Hematopoietic multipotent progenitor cell (in vitro differentiated cells): ENCODE data around the gene PALM. TPM values are rescaled to one million over a fixed set of nuclear protein-coding genes. Genes with fewer than 3 reads are reported as not detected.

Experiments used
- DNase-seq, 3 donors: peaks; one replicate each; pipeline ENCODE4 v3.0.0-alpha.2; 2011 to 2015; ENCODE audit warnings: low read depth in 2 of 3, low spot score in 2 of 3
- total RNA-seq: library from RNA; depleted of rRNA; stranded (reverse); fragments of >200 nt; gene quantifications from one replicate; pipeline ENCODE4 v1.2.3, GENCODE V29; 2012

PALM gene
- total RNA-seq, 1 donor, result 15.6 TPM

- DNase-seq, result no peak
Observed at GRCh38 chr19:750640-751423, 42.1 kb downstream of the PALM start, which contains the start of gene MISP. Gene MISP (plus strand): TSS chr19:751112. CDS start chr19:756947, 5,835 bp downstream.

GRCh38 chr19:751501-752341 lies 43.0 kb downstream of the PALM start:
- DNase-seq, result no peak

GRCh38 chr19:752652-753517 lies 44.1 kb downstream of the PALM start:
- DNase-seq, result peak in 2 of 3 donors; percentile 61

GRCh38 chr19:754530-754929 lies 45.8 kb downstream of the PALM start:
- no peak for DNase-seq

GRCh38 chr19:755063-755462 lies 46.3 kb downstream of the PALM start:
- no peak for DNase-seq

GRCh38 chr19:756236-756635 lies 47.5 kb downstream of the PALM start:
- DNase-seq, result peak in 2 of 3 donors; percentile 33 to 38

GRCh38 chr19:756821-757688 lies 48.3 kb downstream of the PALM start:
- DNase-seq, result no peak

- DNase-seq, result no peak
Observed at GRCh38 chr19:757811-758668, 49.3 kb downstream of the PALM start.

GRCh38 chr19:763181-763580 lies 54.4 kb downstream of the PALM start:
- no peak for DNase-seq

- no peak for DNase-seq
Observed at GRCh38 chr19:763869-764268, 55.1 kb downstream of the PALM start.

GRCh38 chr19:764301-764700 lies 55.6 kb downstream of the PALM start:
- DNase-seq, result no peak

- DNase-seq, result no peak
Observed at GRCh38 chr19:765179-765738, 56.5 kb downstream of the PALM start.

GRCh38 chr19:768424-768823 lies 59.7 kb downstream of the PALM start:
- no peak for DNase-seq

GRCh38 chr19:769616-770015 lies 60.9 kb downstream of the PALM start:
- DNase-seq, result no peak

- peak in 2 of 3 donors; percentile 60 to 67 for DNase-seq
Observed at GRCh38 chr19:771332-771785, 62.6 kb downstream of the PALM start.

- DNase-seq, result no peak
Observed at GRCh38 chr19:772063-772462, 63.3 kb downstream of the PALM start.

- no peak for DNase-seq
Observed at GRCh38 chr19:772730-773436, 64.1 kb downstream of the PALM start.

- no peak for DNase-seq
Observed at GRCh38 chr19:776549-776948, 67.8 kb downstream of the PALM start.
